ENCODE measurements around the gene RAB35.
"Not testable (repeated sequence)": the region's sequence is repeated elsewhere in the genome, so short reads cannot be mapped to it uniquely, and the experiment has no call there.

Gene RAB35

GRCh38 chr12:120060717-120061116 lies 55.8 kb downstream of the RAB35 start:
- no peak for DNase-seq (ENCODE audit: low read depth)

- DNase-seq (ENCODE audit: low read depth), result no peak
Measured at GRCh38 chr12:120060196-120060595, 56.4 kb downstream of the RAB35 start.

- no peak for DNase-seq (ENCODE audit: low read depth)
Measured at GRCh38 chr12:120056739-120057138, 59.8 kb downstream of the RAB35 start.

GRCh38 chr12:120055231-120056000 lies 61.1 kb downstream of the RAB35 start:
- peak; percentile 47 for DNase-seq (ENCODE audit: low read depth)

GRCh38 chr12:120054293-120054692 lies 62.3 kb downstream of the RAB35 start:
- no peak for DNase-seq (ENCODE audit: low read depth)

- DNase-seq (ENCODE audit: low read depth), result no peak
Measured at GRCh38 chr12:120051535-120051934, 65.0 kb downstream of the RAB35 start.

GRCh38 chr12:120049426-120049825 lies 67.1 kb downstream of the RAB35 start:
- DNase-seq (ENCODE audit: low read depth), result no peak

- no peak for DNase-seq (ENCODE audit: low read depth)
Measured at GRCh38 chr12:120048263-120048662, 68.3 kb downstream of the RAB35 start.

GRCh38 chr12:120047072-120047471 lies 69.5 kb downstream of the RAB35 start:
- no peak for DNase-seq (ENCODE audit: low read depth)

GRCh38 chr12:120045367-120045766 lies 71.2 kb downstream of the RAB35 start:
- not testable (repeated sequence) for DNase-seq (ENCODE audit: low read depth)
